Measurements from ENCODE around the gene PXMP4. TPM values are rescaled to one million over a fixed set of nuclear protein-coding genes. Genes with fewer than 3 reads are reported as not detected.

PXMP4 gene
- total and polyA plus RNA-seq, 2 of the 4 experiments (the other 2 are of a cell fraction): 3.6 to 7.1 TPM

DNA sequence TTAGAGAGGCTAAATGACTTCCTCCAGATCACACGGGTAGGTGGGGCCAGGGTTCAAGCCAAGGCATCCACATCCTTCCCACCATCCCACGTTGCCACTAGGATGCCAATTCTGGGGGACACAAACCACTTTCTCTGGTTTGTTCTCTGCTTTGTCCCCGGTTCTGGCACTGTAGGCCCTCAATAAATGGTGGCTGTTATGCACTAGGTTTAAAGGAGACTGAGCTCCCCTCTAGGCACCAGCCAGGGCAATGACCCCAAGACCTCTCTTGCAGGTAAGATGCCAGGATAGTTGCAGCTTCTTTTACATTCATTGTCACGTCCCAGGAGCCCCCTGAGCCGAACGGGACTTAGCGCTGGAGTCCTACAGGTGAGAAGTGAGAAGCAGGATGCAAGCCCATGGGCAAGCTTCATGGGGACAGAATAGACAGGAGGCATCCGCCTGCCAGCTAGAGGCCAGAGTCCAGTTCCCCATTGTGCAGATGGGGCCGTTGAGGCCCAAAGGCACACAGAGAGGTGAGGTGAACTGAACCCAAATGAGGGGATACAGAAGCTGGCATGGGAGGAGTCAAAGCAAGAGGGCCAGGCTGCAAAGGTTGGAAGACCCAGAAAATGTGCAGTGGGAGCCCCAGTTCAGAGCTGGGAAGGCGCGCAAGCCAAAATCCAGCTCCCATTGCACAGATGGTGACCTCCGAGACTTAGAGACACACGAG, 677 bp downstream of the PXMP4 start:
- Histone ChIP-seq H3K4ac (ENCODE audit: low read depth, low read length) (peak overlapping the region; percentile 75), H3K56ac (ENCODE audit: extremely low read depth, insufficient read depth, low read length) (peak overlapping the region; percentile 16; the same call in 1 of the 2 replicates), H3K9me3 (ENCODE audit: control insufficient read depth, insufficient read depth, low read length) (no peaks in the 10 kb centered on the region), H3K9me1 (ENCODE audit: insufficient read depth, low read length) (peaks cover 15% of the 10 kb centered on the region), H3K23ac (ENCODE audit: low read depth, low read length) (peak overlapping the region; percentile 29; the same call in 1 of the 2 replicates), H4K5ac (ENCODE audit: low read depth, low read length) (peak overlapping the region; percentile 8), H4K20me1 (ENCODE audit: insufficient read depth, low read length) (no peaks in the 10 kb centered on the region), H4K8ac (ENCODE audit: low read depth in 2 of 2, low read length in 2 of 2) (peak overlapping the region; percentile 44 to 80), H2AK9ac (replicated peaks; ENCODE audit: low read depth, low read length, poor library complexity) (peak overlapping the region; percentile 44), H2AFZ (replicated peaks; ENCODE audit: low read length, poor library complexity) (peak overlapping the region; percentile 99), H3K9ac (ENCODE audit: low read depth, low read length) (peak overlapping the region; percentile 20), H3K4me3 (ENCODE audit: insufficient read depth, low read depth, low read length) (peak overlapping the region; percentile 65), H4K91ac (ENCODE audit: insufficient read depth, low read depth, low read length) (peak overlapping the region; percentile 28; the same call in 1 of the 2 replicates), H3K18ac (ENCODE audit: low read depth, low read length) (no peak overlapping the region), H2BK120ac (ENCODE audit: low read depth, low read length) (no peak overlapping the region), H2AK5ac (ENCODE audit: low read depth, low read length) (peak overlapping the region; percentile 3; the same call in 1 of the 2 replicates), H2BK5ac (ENCODE audit: low read depth, low read length, poor library complexity, severe bottlenecking) (no peak overlapping the region), H3K14ac (replicated peaks; ENCODE audit: low read depth, low read length) (peak overlapping the region; percentile 83), H2BK15ac (ENCODE audit: low read depth, low read length) (no peak overlapping the region), H3K79me1 (ENCODE audit: low read depth in 1 of 2, low read length in 2 of 2) (peaks cover 0 to 14% of the 10 kb centered on the region in 2 experiments; a peak in 2 of 4 replicates), H2BK20ac (ENCODE audit: low read depth, low read length) (no peak overlapping the region), H3K4me1 (ENCODE audit: control insufficient read depth, insufficient read depth, low read length) (peaks cover 5% of the 10 kb centered on the region), H3K27me3 (ENCODE audit: control insufficient read depth, insufficient read depth, low read length) (no peaks in the 10 kb centered on the region), H3K27ac (ENCODE audit: insufficient read depth, low read length) (peak overlapping the region; percentile 6; the same call in 1 of the 2 replicates), H3K4me2 (ENCODE audit: low read depth, low read length) (peak overlapping the region; percentile 64), H3K36me3 (ENCODE audit: control insufficient read depth, insufficient read depth, low read length) (no peaks in the 10 kb centered on the region)
- intact Hi-C loops (cut with micrococcal nuclease): no loop called here
- DNase-seq (no peak), ATAC-seq (ENCODE audit: low read depth) (no peak)
- no TSS peak for BruUV-seq (replicated peaks)
- in situ Hi-C loops (cut with MboI; ENCODE audit: low sequenced_read_pairs): no loop called here
- dilution Hi-C loops (cut with HindIII; ENCODE audit: low sequenced_read_pairs, unreplicated experiment): no loop called here
- TF ChIP-seq MAZ (IDR thresholded peaks at IDR 0.05; ENCODE audit: borderline replicate concordance, low read depth, low read length): no peak
- TF ChIP-seq CEBPB (IDR thresholded peaks at IDR 0.05; ENCODE audit: low read depth, low read length): no peak
- no peak for TF ChIP-seq RFX5 (IDR thresholded peaks at IDR 0.05; ENCODE audit: low read depth, low read length)
- TF ChIP-seq NFE2L2 (IDR thresholded peaks at IDR 0.05; ENCODE audit: low read depth, low read length): no peak
- TF ChIP-seq FOS (IDR thresholded peaks at IDR 0.05; ENCODE audit: low read depth, low read length): no peak
- no peak for TF ChIP-seq RAD21 (IDR thresholded peaks at IDR 0.05; ENCODE audit: low read length)
- TF ChIP-seq CHD1 (IDR thresholded peaks at IDR 0.05; ENCODE audit: low read depth, low read length): no peak
- TF ChIP-seq SMC3 (IDR thresholded peaks at IDR 0.05; ENCODE audit: low read depth, low read length): no peak
- no peak for TF ChIP-seq MAFK (IDR thresholded peaks at IDR 0.05; ENCODE audit: low read depth, low read length)
- TF ChIP-seq POLR2A (IDR thresholded peaks at IDR 0.05; ENCODE audit: low read depth, low read length): no peak
- no peak for TF ChIP-seq RCOR1 (IDR thresholded peaks at IDR 0.05; ENCODE audit: insufficient replicate concordance, low read length)
- no peak for TF ChIP-seq MXI1 (IDR thresholded peaks at IDR 0.05; ENCODE audit: borderline replicate concordance, low read depth, low read length)
- WGBS, 2 experiments (ENCODE audit: extremely low coverage in 2 of 2, insufficient read length in 1 of 2): 39% methylated on average over 9 of the region's 13 CpGs; no CpG with 5 or more reads in 1 of the 2 experiments
- POLR2A ChIA-PET (ENCODE audit: unreplicated experiment): no interaction called here
- CTCF ChIA-PET: no interaction called here
